Measurements from ENCODE around the gene LDB3. TPM values are rescaled to one million over a fixed set of nuclear protein-coding genes. Genes with fewer than 3 reads are reported as not detected.
"Not testable (repeated sequence)": the region's sequence is repeated elsewhere in the genome, so short reads cannot be mapped to it uniquely, and the experiment has no call there.

LDB3 gene
- total RNA-seq, 3 donors from 2014 or later: 0.03 to 0.24 TPM; not detected in 1

DNA sequence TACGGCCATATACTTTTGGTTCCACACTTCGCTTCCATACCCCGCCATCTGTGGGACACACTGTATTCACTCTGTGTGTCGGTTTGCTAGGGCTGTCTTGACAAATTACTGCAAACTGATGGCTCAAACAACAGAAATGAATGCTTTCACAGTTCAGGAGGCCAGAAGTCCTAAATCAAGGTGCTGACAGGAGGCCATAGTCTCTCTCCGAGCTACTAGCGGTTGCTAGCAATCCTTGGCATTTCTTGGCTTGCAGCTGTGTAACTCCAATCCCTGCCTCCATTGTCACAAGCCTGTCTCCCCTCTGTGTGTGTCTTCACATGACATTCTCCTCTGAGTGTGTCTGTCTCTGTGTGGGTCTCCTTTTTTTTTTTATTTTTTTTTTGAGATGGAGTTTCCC lies 59.2 kb downstream of the LDB3 start:
- H3K4me3 Mint-ChIP-seq: no peak overlapping the region

DNA sequence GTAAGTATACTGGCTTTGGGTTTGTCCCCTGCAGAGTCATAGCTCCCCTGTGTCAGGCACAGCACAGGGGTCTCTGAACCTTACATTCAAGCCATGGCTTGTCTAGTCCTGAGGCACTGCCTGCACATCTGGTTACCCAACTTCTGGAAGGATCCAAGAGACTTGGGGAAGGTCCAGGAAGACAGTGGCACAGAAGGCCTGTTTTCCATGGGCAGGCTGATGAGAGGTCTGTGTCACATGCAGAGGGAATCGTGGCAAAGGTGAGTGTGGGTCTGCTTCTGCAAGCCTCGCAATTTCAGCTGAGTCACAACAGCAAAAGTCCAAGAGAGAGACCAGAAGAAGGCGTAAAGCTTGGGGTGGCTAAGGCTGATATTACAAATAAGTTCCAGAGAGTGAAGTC lies 59.7 kb downstream of the LDB3 start:
- ATAC-seq: no peak

More for the DNA sequence above, 59.2 kb downstream of the LDB3 start:
- Mint-ChIP-seq H3K4me1 (ENCODE audit: low read depth) (peaks cover 7% of the 10 kb centered on the region), H3K27me3 (ENCODE audit: low read depth) (peaks cover 4% of the 10 kb centered on the region), H3K9me3 (no peaks in the 10 kb centered on the region), H3K36me3 (ENCODE audit: insufficient read depth) (no peaks in the 10 kb centered on the region)
- no peak for ATAC-seq
- no peak for DNase-seq

DNA sequence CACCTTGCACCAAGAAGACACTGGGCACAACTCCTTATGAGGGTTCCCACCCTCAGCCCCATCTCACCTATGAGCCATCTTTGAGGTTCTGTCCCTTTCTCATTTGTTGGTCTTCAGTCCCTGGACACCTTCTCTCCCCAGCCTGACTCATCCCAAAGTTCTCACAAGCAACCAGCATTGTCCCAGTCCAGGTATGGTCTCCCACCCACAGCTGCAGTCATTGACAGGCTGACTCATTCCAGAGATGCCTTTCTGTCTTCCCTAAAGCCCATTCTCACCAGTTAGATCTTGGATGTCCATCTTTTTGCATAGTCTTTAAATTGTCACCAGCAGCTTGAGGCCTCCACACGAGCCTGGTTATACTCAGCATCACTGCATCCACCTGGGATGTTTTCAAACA lies 61.4 kb downstream of the LDB3 start:
- DNase-seq (no peak), ATAC-seq (no peak)
- peaks cover 4% of the 10 kb centered on the region for H3K27me3 Mint-ChIP-seq (ENCODE audit: low read depth)
- H3K36me3 Mint-ChIP-seq (ENCODE audit: insufficient read depth): no peaks in the 10 kb centered on the region
- H3K4me1 Mint-ChIP-seq (ENCODE audit: low read depth): no peaks in the 10 kb centered on the region
- no peaks in the 10 kb centered on the region for H3K9me3 Mint-ChIP-seq
- H3K4me3 Mint-ChIP-seq: no peak overlapping the region

More for the DNA sequence above, 59.7 kb downstream of the LDB3 start:
- peaks cover 4% of the 10 kb centered on the region for H3K27me3 Mint-ChIP-seq (ENCODE audit: low read depth)
- no peak for DNase-seq
- H3K9me3 Mint-ChIP-seq: no peaks in the 10 kb centered on the region
- peaks cover 5% of the 10 kb centered on the region for H3K4me1 Mint-ChIP-seq (ENCODE audit: low read depth)
- H3K36me3 Mint-ChIP-seq (ENCODE audit: insufficient read depth): no peaks in the 10 kb centered on the region
- H3K4me3 Mint-ChIP-seq: no peak overlapping the region

DNA sequence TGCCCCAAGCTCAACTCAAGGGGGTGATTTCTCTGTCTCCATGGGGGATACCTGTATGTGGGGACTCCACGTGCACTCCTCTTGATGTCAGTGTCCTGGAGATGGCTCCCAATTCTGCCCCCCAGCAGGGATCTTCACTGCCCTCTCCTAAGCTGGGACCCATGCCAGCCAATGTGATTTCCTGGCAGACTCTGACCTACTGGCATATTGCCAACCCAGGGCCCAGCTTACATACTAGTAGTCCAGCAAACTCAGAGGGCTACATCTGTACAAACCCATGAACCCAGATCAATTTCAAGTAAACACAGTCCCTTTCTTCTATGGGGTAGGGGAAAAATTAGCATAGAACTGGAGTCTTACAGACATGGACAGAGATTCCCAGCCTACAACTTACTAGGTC lies 61.9 kb downstream of the LDB3 start:
- no peaks in the 10 kb centered on the region for H3K4me1 Mint-ChIP-seq (ENCODE audit: low read depth)
- DNase-seq: no peak
- no peaks in the 10 kb centered on the region for H3K9me3 Mint-ChIP-seq
- H3K4me3 Mint-ChIP-seq: no peak overlapping the region
- H3K36me3 Mint-ChIP-seq (ENCODE audit: insufficient read depth): no peaks in the 10 kb centered on the region
- ATAC-seq: no peak
- H3K27me3 Mint-ChIP-seq (ENCODE audit: low read depth): peaks cover 4% of the 10 kb centered on the region

DNA sequence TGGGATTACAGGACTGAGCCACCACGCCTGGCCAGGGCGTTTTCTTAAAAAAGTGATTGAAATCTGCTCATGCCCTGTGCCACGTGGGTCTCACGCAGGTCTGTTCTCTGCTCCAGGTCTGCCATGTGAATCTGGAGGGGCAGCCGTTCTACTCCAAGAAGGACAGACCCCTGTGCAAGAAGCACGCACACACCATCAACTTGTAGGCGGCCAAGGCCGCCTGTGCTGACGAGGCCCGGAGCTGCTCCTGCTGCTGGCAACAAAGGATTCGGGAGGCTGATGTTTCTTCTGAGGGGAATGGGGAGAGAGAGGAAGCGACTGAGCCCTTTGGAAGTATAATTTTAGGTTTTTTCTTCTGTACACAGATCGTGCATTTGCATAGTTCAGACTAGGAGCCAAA lies 64.5 kb downstream of the LDB3 start:
- no peak overlapping the region for H3K4me3 Mint-ChIP-seq
- H3K9me3 Mint-ChIP-seq: no peaks in the 10 kb centered on the region
- peaks cover 4% of the 10 kb centered on the region for H3K27me3 Mint-ChIP-seq (ENCODE audit: low read depth)
- no peaks in the 10 kb centered on the region for H3K36me3 Mint-ChIP-seq (ENCODE audit: insufficient read depth)
- no peak for DNase-seq
- no peak for ATAC-seq
- H3K4me1 Mint-ChIP-seq (ENCODE audit: low read depth): no peaks in the 10 kb centered on the region

DNA sequence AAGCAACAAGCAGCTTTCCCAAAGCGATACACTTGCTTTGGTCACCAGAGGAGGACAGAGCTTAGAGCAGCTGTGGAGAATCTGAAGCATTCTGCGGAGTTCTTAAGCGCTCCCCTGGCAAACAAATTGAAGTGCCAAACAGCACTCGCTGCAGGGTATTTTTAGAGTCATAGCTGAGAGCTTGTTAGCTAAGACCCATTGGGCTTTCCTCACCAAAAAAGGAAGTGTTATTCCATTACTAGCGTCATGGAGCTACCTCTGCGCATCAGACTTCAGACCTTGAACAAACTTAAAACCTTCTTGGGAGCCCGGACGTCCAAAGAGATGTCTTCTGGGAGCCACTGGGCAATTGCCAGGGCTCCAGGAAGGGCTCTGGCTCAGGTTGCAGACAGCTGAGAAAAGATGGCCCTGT lies 65.0 kb downstream of the LDB3 start:
- ATAC-seq (no peak), DNase-seq (no peak)
- H3K9me3 Mint-ChIP-seq: no peaks in the 10 kb centered on the region
- H3K4me3 Mint-ChIP-seq: no peak overlapping the region
- H3K36me3 Mint-ChIP-seq (ENCODE audit: insufficient read depth): no peaks in the 10 kb centered on the region
- peaks cover under 1% of the 10 kb centered on the region for H3K27me3 Mint-ChIP-seq (ENCODE audit: low read depth)
- no peaks in the 10 kb centered on the region for H3K4me1 Mint-ChIP-seq (ENCODE audit: low read depth)

DNA sequence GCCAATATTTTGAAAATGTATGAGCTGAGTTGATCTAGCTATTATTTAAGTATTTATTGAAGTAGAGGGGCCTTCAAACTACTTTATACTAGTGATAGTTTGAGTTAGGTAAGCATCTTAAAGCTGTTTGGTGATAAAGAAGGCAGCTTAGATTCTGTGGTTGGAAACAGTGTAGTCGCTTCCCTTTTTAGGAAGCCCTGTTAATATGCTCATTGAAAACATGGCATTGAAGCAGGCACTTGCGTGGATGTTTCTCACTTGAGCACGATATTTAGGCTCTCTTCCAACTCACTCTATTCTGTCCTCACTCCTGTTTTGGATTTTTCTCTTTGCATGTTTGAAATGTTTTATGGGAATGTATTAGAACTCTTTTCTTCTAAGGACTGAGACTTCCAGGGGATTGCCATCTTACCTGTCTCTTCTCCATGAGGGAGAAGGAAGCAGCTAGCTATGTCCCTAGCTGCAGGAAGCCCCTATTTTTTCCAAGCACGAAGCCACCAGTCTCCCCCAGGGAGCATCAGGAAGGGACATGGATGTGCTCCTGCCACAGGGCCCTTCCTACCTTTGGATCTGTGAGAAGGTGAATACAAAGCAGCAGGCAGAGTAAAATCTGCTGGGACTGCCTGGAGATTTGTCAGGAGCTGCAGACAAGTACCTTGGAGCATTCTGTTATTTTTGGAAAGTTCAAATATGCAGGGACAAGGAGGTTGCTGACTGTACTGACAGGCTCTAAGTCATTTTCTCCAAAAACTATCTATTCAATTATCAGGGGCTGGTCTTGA lies 66.1 kb downstream of the LDB3 start:
- H3K36me3 Mint-ChIP-seq (ENCODE audit: insufficient read depth): no peaks in the 10 kb centered on the region
- no peaks in the 10 kb centered on the region for H3K27me3 Mint-ChIP-seq (ENCODE audit: low read depth)
- ATAC-seq: no peak
- no peak for DNase-seq
- no peak overlapping the region for H3K4me3 Mint-ChIP-seq
- H3K4me1 Mint-ChIP-seq (ENCODE audit: low read depth): no peaks in the 10 kb centered on the region
- no peaks in the 10 kb centered on the region for H3K9me3 Mint-ChIP-seq

DNA sequence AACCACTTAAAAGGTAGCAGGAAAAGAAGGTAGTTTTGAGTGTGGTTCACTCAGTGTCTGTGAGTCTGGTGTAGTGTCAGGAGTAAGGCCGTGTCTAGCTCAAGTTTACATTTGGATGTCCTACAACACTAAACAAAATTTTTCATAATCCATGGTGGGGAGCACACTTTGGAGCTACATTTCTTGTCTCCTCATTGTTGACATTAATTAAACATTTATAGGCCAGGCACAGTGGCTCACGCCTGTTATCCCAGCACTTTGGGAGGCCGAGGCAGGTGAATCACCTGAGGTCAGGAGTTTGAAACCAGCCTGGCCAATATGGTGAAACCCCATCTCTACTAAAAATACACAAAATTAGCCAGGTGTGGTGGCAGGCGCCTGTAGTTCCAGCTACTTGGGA lies 67.0 kb downstream of the LDB3 start:
- not testable (repeated sequence) for H3K4me3 Mint-ChIP-seq; H3K4me1 Mint-ChIP-seq (ENCODE audit: low read depth); H3K9me3 Mint-ChIP-seq; DNase-seq; H3K36me3 Mint-ChIP-seq (ENCODE audit: insufficient read depth); H3K27me3 Mint-ChIP-seq (ENCODE audit: low read depth); ATAC-seq

DNA sequence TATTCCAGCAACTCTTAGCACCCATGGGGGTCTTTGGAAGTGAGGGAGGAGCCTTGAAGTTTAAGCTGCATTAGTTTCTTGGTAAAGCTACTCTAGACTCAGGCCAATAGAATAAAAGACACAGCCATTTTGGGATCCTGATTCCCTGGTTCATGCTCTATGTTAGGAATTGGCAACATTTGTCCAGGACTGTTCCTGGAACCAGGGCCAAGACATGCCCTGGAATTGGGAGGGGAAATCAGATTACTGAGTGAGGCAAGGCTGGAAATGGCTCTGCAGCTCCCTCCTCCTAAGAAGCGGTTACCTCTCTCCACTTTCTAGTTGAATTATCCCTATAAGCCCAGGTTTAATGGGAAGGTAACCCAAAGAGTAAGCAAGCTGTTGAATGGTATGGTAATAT lies 73.9 kb downstream of the LDB3 start:
- H3K4me1 Mint-ChIP-seq (ENCODE audit: low read depth): no peaks in the 10 kb centered on the region
- no peaks in the 10 kb centered on the region for H3K9me3 Mint-ChIP-seq
- no peak for ATAC-seq
- peaks cover 4% of the 10 kb centered on the region for H3K27me3 Mint-ChIP-seq (ENCODE audit: low read depth)
- H3K36me3 Mint-ChIP-seq (ENCODE audit: insufficient read depth): no peaks in the 10 kb centered on the region
- no peak overlapping the region for H3K4me3 Mint-ChIP-seq
- no peak for DNase-seq

DNA sequence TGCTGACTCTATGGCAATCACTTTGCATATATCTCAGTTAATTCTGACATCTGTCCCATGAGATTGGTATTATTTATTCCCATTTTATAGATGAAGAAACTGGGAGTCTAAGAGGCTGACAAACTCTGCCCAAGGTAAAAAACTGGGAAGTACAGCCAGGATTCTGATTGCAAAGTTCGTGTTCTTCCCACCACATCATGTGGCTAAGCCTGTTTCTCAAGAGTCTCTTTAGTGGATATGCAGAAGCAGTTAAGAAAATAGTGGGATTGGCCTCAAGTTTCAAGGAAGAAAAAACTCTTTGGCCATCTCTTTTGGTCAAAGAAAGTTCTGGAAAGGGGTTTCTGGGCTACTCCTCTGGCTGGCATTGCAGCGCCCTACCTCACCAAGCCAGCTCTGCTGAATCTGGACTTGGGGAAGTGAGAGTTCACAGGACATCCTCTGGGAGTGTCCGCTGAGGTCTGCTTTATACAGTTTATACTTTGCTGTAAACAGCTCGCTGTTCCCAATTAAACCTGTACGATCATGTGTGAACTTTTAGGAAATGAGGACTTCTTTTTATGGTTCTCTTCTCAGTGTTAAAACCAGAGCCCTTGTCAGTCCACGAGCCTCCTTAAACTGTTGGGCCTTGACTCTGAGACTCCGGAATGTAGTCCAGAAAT lies 75.9 kb downstream of the LDB3 start:
- Mint-ChIP-seq H3K36me3 (ENCODE audit: insufficient read depth) (no peaks in the 10 kb centered on the region), H3K4me1 (ENCODE audit: low read depth) (no peaks in the 10 kb centered on the region), H3K9me3 (no peaks in the 10 kb centered on the region), H3K27me3 (ENCODE audit: low read depth) (peaks cover 4% of the 10 kb centered on the region), H3K4me3 (no peak overlapping the region)
- no peak for ATAC-seq
- DNase-seq: no peak

DNA sequence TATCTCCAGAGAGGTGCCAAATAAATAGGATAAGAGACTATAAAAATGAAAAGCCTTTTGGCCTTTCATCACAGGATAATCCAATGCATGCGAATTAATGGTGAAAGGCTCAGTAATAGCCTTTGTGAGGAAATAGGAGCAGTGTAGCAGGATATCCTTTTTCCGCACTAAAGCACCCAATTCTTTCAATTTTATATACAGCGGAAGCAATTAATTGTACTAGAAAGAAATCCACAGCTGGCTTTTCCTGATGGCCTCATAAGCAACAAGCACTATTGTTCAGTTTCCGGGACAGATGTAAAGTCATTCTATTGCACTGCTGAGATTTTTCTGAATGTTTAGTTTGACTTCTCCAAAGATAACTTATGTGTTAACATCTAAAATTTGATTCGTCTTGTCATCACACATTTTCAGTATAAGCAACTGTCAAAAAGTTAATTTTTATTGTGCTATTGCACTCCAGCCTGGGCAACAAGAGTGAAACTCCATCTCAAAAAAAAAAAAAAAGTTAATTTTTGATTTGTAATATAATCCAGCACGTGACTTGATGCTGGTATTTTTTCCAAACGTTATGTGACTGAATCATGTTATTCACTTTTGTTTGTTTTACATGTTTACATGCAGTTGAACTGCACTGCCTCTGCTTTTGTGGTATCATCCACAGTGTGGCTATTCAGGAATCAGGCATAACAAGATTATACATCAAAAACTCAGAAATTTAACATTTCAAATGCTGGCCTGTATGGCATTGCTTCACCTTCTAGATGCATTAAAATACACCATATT lies 79.7 kb downstream of the LDB3 start:
- H3K4me3 Mint-ChIP-seq: no peak overlapping the region
- no peak for ATAC-seq
- H3K4me1 Mint-ChIP-seq (ENCODE audit: low read depth): no peaks in the 10 kb centered on the region
- DNase-seq: no peak
- H3K36me3 Mint-ChIP-seq (ENCODE audit: insufficient read depth): no peaks in the 10 kb centered on the region
- no peaks in the 10 kb centered on the region for H3K9me3 Mint-ChIP-seq
- no peaks in the 10 kb centered on the region for H3K27me3 Mint-ChIP-seq (ENCODE audit: low read depth)

DNA sequence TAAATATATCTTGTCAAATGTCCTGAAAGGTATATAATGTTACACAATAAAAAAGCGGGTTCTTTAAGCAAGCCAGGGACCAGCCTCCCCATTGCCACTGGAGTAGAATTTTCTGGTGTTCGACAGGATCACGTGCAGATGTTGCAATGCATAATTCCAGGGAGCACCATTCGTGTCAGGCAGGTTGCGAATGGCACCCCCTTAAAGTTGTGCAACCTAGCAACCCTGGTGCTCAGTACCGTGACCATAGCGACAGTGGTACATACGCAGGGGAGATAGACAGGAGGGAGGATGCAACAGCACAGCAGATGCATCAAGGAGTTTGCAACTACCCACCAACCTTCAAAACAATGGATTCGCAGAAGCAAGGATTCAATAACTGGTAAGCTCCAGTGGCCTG lies 81.5 kb downstream of the LDB3 start:
- H3K4me1 Mint-ChIP-seq (ENCODE audit: low read depth): peaks cover 1% of the 10 kb centered on the region
- ATAC-seq: no peak
- H3K9me3 Mint-ChIP-seq: no peaks in the 10 kb centered on the region
- H3K4me3 Mint-ChIP-seq: no peak overlapping the region
- DNase-seq: no peak
- H3K36me3 Mint-ChIP-seq (ENCODE audit: insufficient read depth): no peaks in the 10 kb centered on the region
- H3K27me3 Mint-ChIP-seq (ENCODE audit: low read depth): no peaks in the 10 kb centered on the region

DNA sequence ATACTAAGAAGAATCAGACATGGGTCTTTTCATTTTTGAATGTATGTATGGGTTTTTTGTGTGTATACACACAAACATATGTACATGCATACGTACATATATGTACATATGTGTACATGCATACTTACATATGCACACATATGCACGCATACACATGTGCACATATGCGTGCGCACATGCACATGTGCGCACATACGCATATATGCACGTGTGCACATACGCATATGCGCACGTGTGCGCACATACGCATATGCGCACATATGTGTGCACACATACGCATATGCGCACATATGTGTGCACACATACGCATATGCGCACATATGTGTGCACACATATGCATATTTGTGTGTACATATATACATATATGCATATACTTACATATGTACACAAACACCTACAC lies 83.2 kb downstream of the LDB3 start:
- DNase-seq (no peak), ATAC-seq (no peak)
- H3K36me3 Mint-ChIP-seq (ENCODE audit: insufficient read depth): no peaks in the 10 kb centered on the region
- peaks cover 4% of the 10 kb centered on the region for H3K4me1 Mint-ChIP-seq (ENCODE audit: low read depth)
- H3K4me3 Mint-ChIP-seq: no peak overlapping the region
- H3K27me3 Mint-ChIP-seq (ENCODE audit: low read depth): no peaks in the 10 kb centered on the region
- H3K9me3 Mint-ChIP-seq: no peaks in the 10 kb centered on the region

DNA sequence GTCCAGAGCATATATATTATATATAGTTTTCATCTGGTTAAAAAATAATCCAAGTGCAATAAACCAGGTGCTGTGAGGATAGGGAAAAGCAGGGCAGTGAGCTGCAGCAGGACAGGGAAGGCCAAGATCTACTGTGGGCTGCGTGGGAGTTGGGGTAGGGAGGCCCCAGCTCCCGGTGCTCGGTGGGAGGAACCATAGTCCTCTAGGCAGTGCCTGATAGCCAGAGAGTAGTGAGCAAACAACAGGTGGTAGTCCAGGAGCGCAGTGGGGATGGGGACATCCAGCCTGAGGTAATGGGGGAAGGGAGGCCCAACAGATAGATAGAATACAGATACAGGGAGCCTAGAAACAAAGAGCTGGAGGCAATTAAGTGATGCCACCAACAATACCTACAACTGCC lies 84.0 kb downstream of the LDB3 start:
- ATAC-seq (no peak), DNase-seq (no peak)
- no peak overlapping the region for H3K4me3 Mint-ChIP-seq
- peaks cover under 1% of the 10 kb centered on the region for H3K27me3 Mint-ChIP-seq (ENCODE audit: low read depth)
- no peaks in the 10 kb centered on the region for H3K9me3 Mint-ChIP-seq
- peaks cover 5% of the 10 kb centered on the region for H3K4me1 Mint-ChIP-seq (ENCODE audit: low read depth)
- no peaks in the 10 kb centered on the region for H3K36me3 Mint-ChIP-seq (ENCODE audit: insufficient read depth)

DNA sequence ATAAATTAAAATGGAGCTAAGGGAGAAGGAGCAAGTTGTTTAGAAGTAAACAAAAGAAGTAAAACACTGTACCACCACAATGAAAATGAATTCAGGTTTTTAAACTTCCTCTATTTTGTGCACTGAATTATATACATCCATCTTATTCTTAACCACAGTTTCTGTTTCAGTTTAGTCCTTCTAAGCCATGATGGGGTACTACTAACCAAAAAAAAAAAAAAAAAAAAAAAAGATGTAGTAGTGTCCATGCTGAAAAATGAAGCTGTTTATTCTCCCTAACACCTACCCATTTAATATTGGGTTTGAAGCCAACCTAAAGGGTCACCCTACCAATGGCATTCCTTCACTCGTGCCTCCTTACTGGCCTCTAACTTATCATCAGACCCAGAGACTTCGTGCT lies 84.7 kb downstream of the LDB3 start:
- peaks cover 4% of the 10 kb centered on the region for H3K27me3 Mint-ChIP-seq (ENCODE audit: low read depth)
- H3K4me1 Mint-ChIP-seq (ENCODE audit: low read depth): peaks cover 12% of the 10 kb centered on the region
- no peaks in the 10 kb centered on the region for H3K36me3 Mint-ChIP-seq (ENCODE audit: insufficient read depth)
- H3K4me3 Mint-ChIP-seq: no peak overlapping the region
- DNase-seq: no peak
- no peak for ATAC-seq
- H3K9me3 Mint-ChIP-seq: no peaks in the 10 kb centered on the region

Measured in activated T-cell treated with anti-CD3 and anti-CD28 coated beads, Interleukin-2, amount 50 U/mL, for 4 hours (primary cell).